Measurements from ENCODE around the gene CYTH1. TPM values are rescaled to one million over a fixed set of nuclear protein-coding genes. Genes with fewer than 3 reads are reported as not detected.

CYTH1 gene
- total RNA-seq, 1 donor from 2014 or later: 54.7 TPM

GRCh38 chr17:78731904-78732303 lies 50.2 kb downstream of the CYTH1 start:
- ATAC-seq: no peak

GRCh38 chr17:78729641-78730040 lies 52.4 kb downstream of the CYTH1 start:
- ATAC-seq: no peak

GRCh38 chr17:78728495-78728894 lies 53.6 kb downstream of the CYTH1 start:
- ATAC-seq: no peak

- ATAC-seq: no peak
Measured at GRCh38 chr17:78727476-78728229, 54.4 kb downstream of the CYTH1 start.

GRCh38 chr17:78727057-78727456 lies 55.0 kb downstream of the CYTH1 start:
- no peak for ATAC-seq

- no peak for ATAC-seq
Measured at GRCh38 chr17:78726513-78726912, 55.6 kb downstream of the CYTH1 start.

GRCh38 chr17:78725448-78726021 lies 56.5 kb downstream of the CYTH1 start:
- no peak for ATAC-seq

GRCh38 chr17:78724999-78725398 lies 57.1 kb downstream of the CYTH1 start:
- ATAC-seq: no peak

GRCh38 chr17:78724544-78724943 lies 57.5 kb downstream of the CYTH1 start:
- ATAC-seq: peak; percentile 34

- no peak for ATAC-seq
Measured at GRCh38 chr17:78723957-78724356, 58.1 kb downstream of the CYTH1 start.

GRCh38 chr17:78723001-78723796 lies 58.9 kb downstream of the CYTH1 start:
- ATAC-seq: no peak

GRCh38 chr17:78722246-78722761 lies 59.8 kb downstream of the CYTH1 start:
- ATAC-seq: peak; percentile 4

GRCh38 chr17:78719630-78720298 lies 62.3 kb downstream of the CYTH1 start:
- no peak for ATAC-seq

GRCh38 chr17:78718575-78719208 lies 63.4 kb downstream of the CYTH1 start:
- no peak for ATAC-seq

GRCh38 chr17:78717431-78717980 lies 64.6 kb downstream of the CYTH1 start:
- peak; percentile 40 for ATAC-seq

GRCh38 chr17:78716814-78717393 lies 65.2 kb downstream of the CYTH1 start:
- ATAC-seq: peak; percentile 67

GRCh38 chr17:78716292-78716691 lies 65.8 kb downstream of the CYTH1 start:
- no peak for ATAC-seq

- ATAC-seq: no peak
Measured at GRCh38 chr17:78715876-78716275, 66.2 kb downstream of the CYTH1 start.

- ATAC-seq: no peak
Measured at GRCh38 chr17:78715000-78715771, 66.9 kb downstream of the CYTH1 start.

GRCh38 chr17:78714534-78714933 lies 67.5 kb downstream of the CYTH1 start:
- no peak for ATAC-seq

- ATAC-seq: no peak
Measured at GRCh38 chr17:78712043-78712442, 70.0 kb downstream of the CYTH1 start.
